HEK293T (cell line): Measurements from ENCODE around the gene KDM5C.
"Not testable (repeated sequence)": the region's sequence is repeated elsewhere in the genome, so short reads cannot be mapped to it uniquely, and the experiment has no call there.

ENCODE experiments used
- CTCF ChIA-PET: fragments of 350-600 bp; formaldehyde crosslinking; extraction: SDS; loops from one replicate; lab custom pipeline; 2021; ENCODE audit warnings: antibody characterized with exemption, inconsistent platforms; lab: Yijun Ruan, JAX
- POLR2A ChIA-PET: fragments of 350-600 bp; formaldehyde crosslinking; extraction: SDS; loops from one replicate; lab custom pipeline; 2020; ENCODE audit warnings: antibody characterized with exemption, inconsistent platforms; lab: Yijun Ruan, JAX
- DNase-seq: peaks from one replicate; pipeline ENCODE4 v3.0.0; 2012; ENCODE audit warnings: mixed read lengths; ENCODE audit errors: extremely low spot score
- ARNT ChIP-seq: fragments of 450-650 bp; IDR thresholded peaks from 2 replicates; pipeline ENCODE4 v1.6.1; 2017; ENCODE audit warnings: mild to moderate bottlenecking
- BHLHE40 ChIP-seq: fragments of 450-650 bp; IDR thresholded peaks from 2 replicates; pipeline ENCODE4 v1.6.1; 2016; ENCODE audit warnings: mild to moderate bottlenecking, moderate library complexity, borderline replicate concordance
- CTBP1 ChIP-seq: fragments of 450-650 bp; IDR thresholded peaks from 2 replicates; pipeline ENCODE4 v1.6.1; 2016; ENCODE audit warnings: borderline replicate concordance
- ELF4 ChIP-seq: fragments of 450-650 bp; IDR thresholded peaks from 2 replicates; pipeline ENCODE4 v1.6.1; 2017; ENCODE audit warnings: antibody characterized with exemption
- FOXA1 ChIP-seq: fragments of 450-650 bp; IDR thresholded peaks from 2 replicates; pipeline ENCODE4 v1.6.1; 2016; ENCODE audit warnings: mild to moderate bottlenecking
- FOXK2 ChIP-seq: fragments of 450-650 bp; IDR thresholded peaks from 2 replicates; pipeline ENCODE4 v1.6.1; 2016; ENCODE audit warnings: mild to moderate bottlenecking
- FOXM1 ChIP-seq: fragments of 450-650 bp; IDR thresholded peaks from 2 replicates; pipeline ENCODE4 v1.6.1; 2017; ENCODE audit warnings: mild to moderate bottlenecking, borderline replicate concordance
- HDGF ChIP-seq: fragments of 450-650 bp; IDR thresholded peaks from 2 replicates; pipeline ENCODE4 v1.6.1; 2017; ENCODE audit warnings: antibody characterized with exemption, borderline replicate concordance
- L3MBTL2 ChIP-seq: fragments of 450-650 bp; conservative IDR thresholded peaks from 2 replicates; pipeline ENCODE4 v1.6.1; 2016; ENCODE audit warnings: mild to moderate bottlenecking
- LEF1 ChIP-seq: fragments of 450-650 bp; IDR thresholded peaks from 2 replicates; pipeline ENCODE4 v1.6.1; 2017; ENCODE audit warnings: mild to moderate bottlenecking, borderline replicate concordance
- NFRKB ChIP-seq: fragments of 450-650 bp; IDR thresholded peaks from 2 replicates; pipeline ENCODE4 v1.6.1; 2016; ENCODE audit warnings: mild to moderate bottlenecking, moderate library complexity
- SP1 ChIP-seq: fragments of 450-650 bp; IDR thresholded peaks from 2 replicates; pipeline ENCODE4 v1.6.1; 2017
- SUZ12 ChIP-seq: fragments of 450-650 bp; IDR thresholded peaks from 2 replicates; pipeline ENCODE4 v1.6.1; 2016; ENCODE audit warnings: mild to moderate bottlenecking
- TARDBP ChIP-seq: fragments of 450-650 bp; IDR thresholded peaks from 2 replicates; pipeline ENCODE4 v1.6.1; 2016
- ZNF384 ChIP-seq: fragments of 450-650 bp; IDR thresholded peaks from 2 replicates; pipeline ENCODE4 v1.6.1; 2016
- TF ChIP-seq, protein P1 (sequence below): fragments of 450-650 bp; IDR thresholded peaks from 2 replicates; pipeline ENCODE4 v1.6.1; 2016

KDM5C gene

GRCh38 chrX:53188763-53189162 lies 36.2 kb downstream of the KDM5C start:
- no peak for TF ChIP-seq FOXM1
- TF ChIP-seq ELF4: no peak
- no peak for TF ChIP-seq BHLHE40
- TF ChIP-seq FOXK2: no peak
- no peak for TF ChIP-seq SUZ12
- TF ChIP-seq SP1: no peak
- no peak for TF ChIP-seq ZNF384
- no peak for TF ChIP-seq FOXA1
- no peak for TF ChIP-seq LEF1
- no peak for TF ChIP-seq L3MBTL2
- TF ChIP-seq CTBP1: no peak
- no peak for TF ChIP-seq HDGF
- ChIA-PET CTCF (no interaction called here), POLR2A (no interaction called here)
- DNase-seq: no peak

- ChIA-PET CTCF (no interaction called here), POLR2A (no interaction called here)
- TF ChIP-seq TARDBP (no peak), FOXK2 (no peak), CTBP1 (no peak), FOXM1 (no peak), ELF4 (no peak), HDGF (no peak), L3MBTL2 (no peak), FOXA1 (no peak), SUZ12 (no peak), NFRKB (no peak), BHLHE40 (no peak), ZNF384 (no peak), SP1 (no peak), ARNT (no peak)
- TF ChIP-seq, protein P1, sequence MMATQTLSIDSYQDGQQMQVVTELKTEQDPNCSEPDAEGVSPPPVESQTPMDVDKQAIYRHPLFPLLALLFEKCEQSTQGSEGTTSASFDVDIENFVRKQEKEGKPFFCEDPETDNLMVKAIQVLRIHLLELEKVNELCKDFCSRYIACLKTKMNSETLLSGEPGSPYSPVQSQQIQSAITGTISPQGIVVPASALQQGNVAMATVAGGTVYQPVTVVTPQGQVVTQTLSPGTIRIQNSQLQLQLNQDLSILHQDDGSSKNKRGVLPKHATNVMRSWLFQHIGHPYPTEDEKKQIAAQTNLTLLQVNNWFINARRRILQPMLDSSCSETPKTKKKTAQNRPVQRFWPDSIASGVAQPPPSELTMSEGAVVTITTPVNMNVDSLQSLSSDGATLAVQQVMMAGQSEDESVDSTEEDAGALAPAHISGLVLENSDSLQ: no peak
- DNase-seq: no peak
Observed at GRCh38 chrX:53186351-53186750, 38.7 kb downstream of the KDM5C start.

GRCh38 chrX:53184836-53185235 lies 40.2 kb downstream of the KDM5C start:
- ChIA-PET CTCF (no interaction called here), POLR2A (no interaction called here)
- no peak for DNase-seq
- TF ChIP-seq FOXK2: no peak
- no peak for TF ChIP-seq HDGF
- no peak for TF ChIP-seq FOXA1
- TF ChIP-seq BHLHE40: no peak
- no peak for TF ChIP-seq ARNT
- TF ChIP-seq FOXM1: no peak
- no peak for TF ChIP-seq L3MBTL2
- TF ChIP-seq SP1: no peak
- TF ChIP-seq TARDBP: no peak
- TF ChIP-seq SUZ12: no peak
- TF ChIP-seq, protein P1: no peak
- no peak for TF ChIP-seq LEF1
- TF ChIP-seq ZNF384: no peak
- TF ChIP-seq ELF4: no peak
- no peak for TF ChIP-seq CTBP1

DNA sequence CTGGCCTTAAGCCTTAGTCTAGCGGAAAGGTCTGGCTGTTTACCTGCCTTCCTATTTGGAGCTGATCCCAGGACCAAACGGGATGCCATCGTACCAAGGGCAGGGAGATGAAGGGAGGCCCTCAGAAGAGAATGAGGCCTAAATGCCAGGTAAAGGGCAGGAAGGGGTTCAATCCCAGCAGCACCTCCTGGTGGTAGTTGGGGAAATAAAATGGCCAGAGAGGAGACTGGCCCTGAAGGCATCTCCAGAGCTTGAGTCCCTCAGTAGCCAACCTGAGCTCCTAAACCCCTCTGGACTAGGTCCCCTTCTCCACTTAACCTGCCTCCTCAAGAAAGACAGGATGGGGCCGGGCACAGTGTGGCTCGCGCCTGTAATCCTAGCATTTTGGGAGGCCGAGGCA lies 53.7 kb downstream of the KDM5C start:
- no peak for DNase-seq
- ChIA-PET POLR2A (no interaction called here), CTCF (interaction anchor here (0.7 kb wide), 1 partner anchor 166 kb away, joined by 4 read pairs; no protein-coding TSS in a partner anchor)
- TF ChIP-seq ZNF384 (no peak), CTBP1 (no peak), FOXK2 (no peak), TARDBP (no peak), ELF4 (no peak), FOXA1 (no peak), L3MBTL2 (no peak), LEF1 (no peak), FOXM1 (no peak), SP1 (no peak), SUZ12 (no peak), BHLHE40 (no peak), HDGF (no peak), NFRKB (no peak)
- TF ChIP-seq, protein P1: no peak

DNA sequence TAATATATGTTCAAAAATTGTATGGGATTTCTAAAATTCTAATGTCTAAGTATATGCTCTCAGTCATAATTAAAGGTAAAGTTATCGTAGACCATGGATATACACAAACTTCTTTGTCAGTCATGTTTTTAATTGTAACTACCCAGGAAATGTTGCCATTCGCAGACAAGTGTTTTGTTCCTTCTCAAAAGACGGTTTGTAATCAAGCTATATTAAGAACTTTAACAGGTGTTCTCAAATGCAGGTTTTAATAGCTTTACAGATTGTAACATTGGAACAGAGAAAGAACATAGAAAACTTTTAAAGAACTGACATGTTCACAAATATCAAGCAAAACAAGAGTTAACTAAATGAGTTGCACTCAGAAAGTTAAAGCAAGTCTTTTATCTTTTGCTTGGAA lies 58.9 kb downstream of the KDM5C start:
- DNase-seq: no peak
- TF ChIP-seq ARNT (no peak), BHLHE40 (no peak), HDGF (no peak), NFRKB (no peak), LEF1 (no peak)
- ChIA-PET CTCF (no interaction called here), POLR2A (no interaction called here)

GRCh38 chrX:53164566-53164965 lies 60.4 kb downstream of the KDM5C start:
- CTCF ChIA-PET: not testable (repeated sequence)

GRCh38 chrX:53163436-53163835 lies 61.6 kb downstream of the KDM5C start:
- CTCF ChIA-PET: no interaction called here
- POLR2A ChIA-PET: no interaction called here
- TF ChIP-seq LEF1 (no peak), CTBP1 (no peak), L3MBTL2 (no peak), NFRKB (no peak), ELF4 (no peak), ARNT (no peak), BHLHE40 (no peak), TARDBP (no peak), ZNF384 (no peak), SP1 (no peak), FOXK2 (no peak), SUZ12 (no peak), FOXA1 (no peak), FOXM1 (no peak), HDGF (no peak)
- TF ChIP-seq, protein P1: no peak
- no peak for DNase-seq

More at GRCh38 chrX:53164566-53164965, 60.4 kb downstream of the KDM5C start:
- DNase-seq, POLR2A ChIA-PET: not testable (repeated sequence)
